Stimulated activated CD8-positive, alpha-beta memory T cell treated with anti-CD3 and anti-CD28 coated beads, Interleukin-15, amount 100 ng/mL, for 4 hours (primary cell): Measurements from ENCODE around the gene INTS14.

ENCODE experiments used
- DNase-seq, 2 donors: peaks; one replicate each; pipeline ENCODE4 v3.0.0-alpha.2; 2020; ENCODE audit warnings: low read depth in 2 of 2

Gene INTS14

DNA sequence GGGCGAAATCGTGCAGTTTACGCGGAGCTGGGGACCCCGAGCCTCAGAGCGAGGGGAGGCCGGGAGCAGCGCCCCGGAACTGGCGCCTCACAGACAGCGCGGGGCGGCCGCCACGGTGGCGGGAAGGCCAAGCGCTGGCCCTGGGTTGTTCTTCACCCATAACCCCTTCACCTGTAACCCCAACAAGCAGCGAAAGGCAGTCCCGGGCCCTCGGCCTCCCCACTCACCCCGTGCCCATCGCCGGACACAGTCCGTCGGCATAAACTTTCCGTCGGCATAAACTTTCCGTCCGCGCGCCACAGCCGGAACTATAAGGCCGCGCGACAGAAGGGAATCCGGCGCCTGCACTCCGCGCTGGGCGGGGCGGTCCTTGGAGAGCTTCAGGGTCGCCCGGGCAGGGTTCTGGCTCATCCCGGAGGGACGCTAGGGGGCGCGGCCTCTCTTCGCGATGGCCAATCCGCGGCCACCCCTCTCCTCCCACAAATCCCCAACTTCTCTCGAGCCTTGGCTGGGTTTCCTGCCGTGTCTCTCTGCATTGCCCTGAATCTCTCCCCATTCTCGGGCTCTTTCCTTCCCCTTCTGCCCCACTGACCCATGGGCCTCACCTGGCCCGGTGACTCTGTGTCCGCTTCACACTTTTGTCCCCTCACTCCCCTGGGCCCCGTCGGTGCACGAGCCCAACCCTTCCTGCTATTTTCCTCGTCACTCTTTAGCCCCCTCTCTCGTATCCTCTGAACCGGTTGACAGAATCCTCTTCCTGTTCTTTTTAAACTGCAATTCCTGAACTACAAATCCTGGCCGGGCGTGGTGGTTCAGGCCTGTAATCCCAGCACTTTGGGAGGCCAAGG, at the start of gene INTS14:
TSS of gene INTS14 (minus strand) at position 261 of the 848 bp plus-strand sequence. CDS start 3,751 bp downstream, outside the sequence.
- peak; percentile 84 to 86 for DNase-seq

- DNase-seq = no peak
Observed at GRCh38 chr15:65659502-65660052, 48.6 kb upstream of the INTS14 start.

- no peak for DNase-seq
Observed at GRCh38 chr15:65655457-65655856, 44.5 kb upstream of the INTS14 start.

GRCh38 chr15:65655026-65655425, 44.1 kb upstream of the INTS14 start:
- DNase-seq = no peak

DNA sequence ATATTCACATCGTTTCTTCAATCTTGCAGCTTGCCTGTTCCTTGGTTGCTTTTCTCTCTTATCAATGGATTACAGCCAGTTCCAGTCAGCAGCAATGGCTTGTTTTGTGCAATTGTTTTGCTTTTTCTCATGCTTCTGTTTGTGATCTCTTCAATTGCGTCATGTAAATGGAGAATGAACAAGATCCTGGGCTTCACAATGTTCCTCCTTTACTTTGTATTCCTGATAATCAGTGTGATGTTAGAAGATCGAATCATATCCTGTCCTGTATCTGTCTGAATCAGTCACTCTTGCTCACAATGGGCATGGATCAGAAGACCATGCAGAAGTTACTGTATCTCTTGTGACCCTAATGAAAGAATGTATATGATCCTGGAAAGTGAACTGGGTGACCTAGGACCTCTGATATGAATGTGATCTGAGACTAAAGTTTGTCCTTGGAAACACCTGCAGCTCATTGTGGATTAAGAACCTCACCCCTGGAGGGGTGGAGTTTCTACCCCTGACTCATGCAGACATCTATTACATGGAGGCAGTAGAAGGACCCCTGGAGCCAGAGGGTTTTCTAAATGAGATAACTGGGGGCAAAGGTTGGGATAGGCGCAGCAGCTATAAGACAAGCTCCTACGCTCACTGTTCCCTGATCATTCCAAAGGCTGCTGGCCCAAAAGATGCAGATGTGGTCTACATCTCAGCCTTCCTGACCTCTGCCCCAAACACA, 43.0 kb upstream of the INTS14 start:
- DNase-seq = no peak

DNA sequence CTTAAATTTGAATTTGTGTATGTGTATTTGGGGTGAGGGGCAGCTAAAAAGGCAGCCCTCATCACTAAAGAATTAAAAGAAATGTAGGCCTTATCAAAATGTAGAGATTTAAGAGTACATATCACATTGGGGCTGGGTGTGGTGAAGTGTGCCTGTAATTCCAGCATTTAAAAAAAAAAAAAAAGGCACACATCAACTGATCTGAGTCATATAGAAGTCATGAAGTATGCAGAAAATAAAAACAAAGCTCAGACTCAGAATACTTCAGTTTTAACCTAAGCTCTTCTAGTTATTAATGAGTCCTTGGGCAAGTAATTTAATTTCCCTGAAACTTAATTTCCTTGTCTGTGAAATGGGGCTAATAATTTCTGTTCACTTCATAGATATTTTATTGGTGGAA, 42.4 kb upstream of the INTS14 start:
- DNase-seq = no peak

GRCh38 chr15:65651831-65652749, 41.2 kb upstream of the INTS14 start:
- no peak for DNase-seq

DNA sequence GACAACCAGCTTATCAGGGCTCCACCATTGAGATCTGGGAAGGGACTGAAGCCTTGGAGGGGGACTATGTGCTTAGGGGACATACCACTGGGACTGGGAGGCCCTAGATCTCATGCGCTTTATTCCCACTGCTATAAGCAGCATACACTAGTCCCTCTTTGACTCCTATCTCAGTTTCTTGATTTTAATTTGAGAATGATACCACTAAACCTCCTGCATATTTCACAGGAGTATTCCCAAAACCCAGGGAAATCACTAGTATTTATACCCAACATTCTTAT, 40.1 kb upstream of the INTS14 start:
- DNase-seq = no peak

DNA sequence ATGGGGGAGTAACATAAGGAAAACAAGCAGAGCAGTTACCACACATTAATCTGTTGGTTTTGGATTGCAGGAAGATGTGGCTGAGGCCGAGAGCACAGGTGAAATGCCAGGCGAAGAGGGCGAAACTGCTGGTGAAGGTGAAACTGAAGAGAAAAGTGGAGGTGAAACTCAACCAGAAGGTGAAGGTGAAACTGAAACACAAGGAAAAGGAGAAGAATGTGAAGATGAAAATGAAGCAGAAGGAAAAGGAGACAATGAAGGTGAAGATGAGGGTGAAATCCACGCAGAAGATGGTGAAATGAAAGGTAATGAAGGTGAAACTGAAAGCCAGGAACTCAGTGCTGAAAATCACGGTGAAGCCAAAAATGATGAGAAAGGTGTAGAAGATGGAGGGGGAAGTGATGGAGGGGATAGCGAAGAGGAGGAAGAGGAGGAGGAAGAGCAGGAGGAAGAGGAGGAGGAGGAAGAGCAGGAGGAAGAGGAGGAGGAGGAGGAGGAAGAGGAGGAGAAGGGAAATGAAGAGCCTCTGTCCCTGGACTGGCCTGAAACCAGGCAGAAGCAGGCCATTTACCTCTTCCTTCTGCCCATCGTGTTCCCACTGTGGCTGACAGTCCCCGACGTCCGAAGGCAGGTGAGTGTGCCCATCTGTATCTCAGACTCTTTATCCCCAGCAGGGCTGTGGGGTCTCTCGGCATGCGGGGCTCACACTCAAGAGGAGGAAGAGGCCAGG, 39.5 kb upstream of the INTS14 start:
- no peak for DNase-seq

DNA sequence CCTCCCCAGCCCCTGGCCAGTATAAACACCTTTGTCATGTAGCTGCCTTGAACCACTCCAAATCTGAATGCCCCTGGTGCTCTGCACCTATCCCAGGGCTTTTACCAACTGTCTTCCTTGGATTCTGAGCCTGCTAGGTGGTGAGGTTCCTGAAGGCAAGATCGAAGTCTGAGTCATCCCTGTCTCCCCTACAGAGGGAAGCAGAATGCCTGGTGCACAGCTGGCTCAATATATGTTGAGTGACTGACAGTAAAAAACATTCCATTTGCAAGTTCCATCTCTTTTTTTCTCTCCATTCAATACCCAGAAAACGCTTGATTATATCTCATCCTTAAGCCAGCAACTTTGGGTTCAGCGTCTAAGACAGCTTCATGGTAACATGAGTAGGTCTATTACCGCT, 35.6 kb upstream of the INTS14 start:
- no peak for DNase-seq

DNA sequence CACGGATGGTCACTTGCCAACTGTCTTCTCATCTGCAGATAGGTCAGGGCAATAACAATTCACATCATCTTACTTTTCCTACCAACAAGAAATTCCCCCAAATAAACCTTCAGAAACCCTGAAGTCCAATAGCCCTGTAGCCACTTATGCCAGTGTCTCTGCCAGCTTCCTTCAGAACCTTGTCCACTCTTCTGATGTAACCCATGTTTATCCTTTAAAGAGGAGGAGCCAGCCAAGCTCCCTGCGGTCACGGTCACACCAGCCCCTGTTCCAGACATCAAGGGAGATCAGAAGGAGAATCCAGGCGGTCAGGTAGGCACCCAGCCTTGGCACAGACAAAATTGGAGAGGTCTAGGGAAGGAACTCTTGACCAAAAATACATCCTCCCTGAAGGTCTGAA, 34.5 kb upstream of the INTS14 start:
- DNase-seq = no peak

DNA sequence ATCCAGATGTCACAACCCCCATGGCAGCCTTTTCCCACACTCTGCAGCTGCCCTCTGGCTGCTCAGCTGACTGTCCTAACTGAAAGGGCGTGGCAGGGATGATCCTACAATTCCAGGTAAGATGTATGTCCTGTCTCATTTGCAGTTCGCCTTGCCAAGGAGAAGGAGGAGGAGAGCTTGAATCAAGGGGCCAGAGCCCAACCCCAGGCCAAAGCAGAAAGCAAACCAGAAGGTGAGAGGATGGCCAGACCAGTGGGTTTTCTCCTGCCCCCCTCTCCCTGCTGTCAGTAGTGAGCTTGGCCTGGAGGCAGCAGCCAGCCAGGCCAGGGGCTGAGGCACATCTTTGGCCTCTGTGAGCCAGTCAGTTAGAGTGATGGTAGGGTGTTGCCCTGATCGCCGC, 33.4 kb upstream of the INTS14 start:
- DNase-seq = no peak

- DNase-seq = no peak
Observed at GRCh38 chr15:65642594-65642993, 31.7 kb upstream of the INTS14 start.

DNA sequence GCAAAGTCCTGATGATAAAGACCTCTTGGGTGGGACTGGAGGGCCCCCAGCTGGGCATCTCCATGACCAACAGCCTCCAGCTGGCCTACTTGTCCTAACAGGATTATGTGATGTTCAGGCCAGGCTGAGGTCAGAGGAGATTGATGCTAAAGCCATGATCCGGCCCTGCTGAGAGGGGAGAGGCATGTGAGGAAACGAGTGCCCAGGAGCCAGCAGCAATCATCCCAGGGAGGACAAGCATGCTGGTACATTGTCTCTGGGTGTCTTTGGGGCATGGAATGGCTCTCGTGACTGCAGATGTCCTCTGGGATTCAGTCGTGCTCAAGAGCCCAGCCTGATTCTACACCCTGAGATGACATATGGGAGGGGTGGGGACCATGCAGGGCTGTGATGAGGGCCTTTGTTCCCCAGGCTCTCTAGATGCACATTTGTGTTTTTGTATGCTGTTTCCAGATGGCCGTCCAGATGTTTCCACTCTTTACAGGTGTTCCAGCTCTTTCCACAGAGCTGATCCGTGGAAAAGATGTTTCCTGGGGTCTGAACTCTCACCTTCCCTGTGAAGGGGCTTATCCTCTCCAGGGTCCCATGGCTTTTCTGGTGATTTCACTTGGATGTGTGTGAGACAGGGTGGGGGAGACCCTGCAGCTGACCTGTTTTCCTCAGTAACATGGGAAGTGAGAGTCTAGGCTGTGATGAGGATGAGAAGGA, 31.0 kb upstream of the INTS14 start:
- no peak for DNase-seq

DNA sequence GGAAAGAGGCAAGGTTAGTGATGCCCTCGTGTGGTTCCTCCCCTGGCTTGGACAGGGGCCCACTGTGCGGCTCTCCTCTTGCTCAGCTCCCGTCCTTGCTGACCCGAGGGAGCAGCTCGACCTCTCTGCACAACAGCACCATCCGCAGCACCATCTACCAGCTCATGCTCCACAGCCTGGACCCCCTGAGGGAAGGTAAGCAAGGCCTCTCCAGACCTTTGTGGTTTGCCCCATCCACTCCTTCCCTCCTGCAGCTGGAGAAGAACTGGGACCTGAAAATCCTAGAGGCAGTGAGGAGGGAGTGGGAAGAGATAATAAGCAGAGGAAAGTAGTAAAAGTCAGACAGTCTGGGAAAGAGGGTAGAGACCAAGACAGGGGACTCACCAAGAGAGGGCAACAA, 28.6 kb upstream of the INTS14 start:
- no peak for DNase-seq

- peak in 1 of 2 donors; percentile 10 for DNase-seq
Observed at GRCh38 chr15:65638681-65639089, 27.8 kb upstream of the INTS14 start.

GRCh38 chr15:65638109-65638508, 27.2 kb upstream of the INTS14 start:
- no peak for DNase-seq

DNA sequence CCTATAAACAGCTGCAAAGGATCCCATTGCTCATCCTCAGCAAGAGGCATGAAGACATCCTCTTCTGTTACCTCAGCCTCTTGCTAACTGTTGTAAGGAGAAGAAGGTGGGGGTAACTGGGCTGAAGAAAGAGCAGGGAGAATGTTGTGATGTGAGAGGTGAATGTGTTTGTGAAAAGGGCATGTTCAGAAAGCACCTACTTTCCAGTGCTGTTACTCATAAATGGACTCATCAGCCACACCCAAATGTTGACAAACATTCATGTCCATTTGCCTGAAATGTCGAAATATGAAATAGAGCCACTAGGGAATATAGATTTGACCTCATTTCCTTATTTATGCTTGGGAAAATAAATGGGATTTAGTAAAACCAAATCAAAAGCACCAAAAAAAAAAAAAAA, 23.4 kb upstream of the INTS14 start:
- no peak for DNase-seq

DNA sequence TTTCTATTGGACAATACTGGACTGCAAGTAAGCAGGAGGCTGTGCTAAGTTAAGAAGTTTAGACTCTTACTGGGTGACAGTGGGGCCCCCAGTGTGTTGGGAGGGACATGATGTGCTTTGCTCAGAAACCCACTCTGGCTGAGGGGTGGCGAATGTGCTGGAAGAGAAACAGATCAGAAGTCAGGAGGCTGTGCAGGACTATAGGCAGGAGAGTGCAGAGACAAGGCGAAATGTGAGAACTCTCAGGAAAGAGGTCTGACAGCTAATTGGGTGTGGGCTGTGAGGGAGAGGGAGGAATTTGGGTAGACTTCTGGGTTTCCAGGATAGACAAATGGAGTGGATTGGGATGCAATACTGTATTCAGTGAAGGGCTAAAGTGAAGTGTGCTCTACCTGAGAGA, 22.8 kb upstream of the INTS14 start:
- DNase-seq = no peak

- DNase-seq = no peak
Observed at GRCh38 chr15:65632780-65633375, 21.9 kb upstream of the INTS14 start.
